DLD1 (cell line): Measurements from ENCODE around the gene FBXL14.

ENCODE experiments used
- in situ Hi-C: cut with HindIII; loops from 2 replicates; pipeline ENCODE4 v1.10.0; 2017; ENCODE audit warnings: low sequenced_read_pairs

FBXL14 gene, protein sequence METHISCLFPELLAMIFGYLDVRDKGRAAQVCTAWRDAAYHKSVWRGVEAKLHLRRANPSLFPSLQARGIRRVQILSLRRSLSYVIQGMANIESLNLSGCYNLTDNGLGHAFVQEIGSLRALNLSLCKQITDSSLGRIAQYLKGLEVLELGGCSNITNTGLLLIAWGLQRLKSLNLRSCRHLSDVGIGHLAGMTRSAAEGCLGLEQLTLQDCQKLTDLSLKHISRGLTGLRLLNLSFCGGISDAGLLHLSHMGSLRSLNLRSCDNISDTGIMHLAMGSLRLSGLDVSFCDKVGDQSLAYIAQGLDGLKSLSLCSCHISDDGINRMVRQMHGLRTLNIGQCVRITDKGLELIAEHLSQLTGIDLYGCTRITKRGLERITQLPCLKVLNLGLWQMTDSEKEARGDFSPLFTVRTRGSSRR

GRCh38 chr12:1594261-1595025 lies at the start of gene FBXL14:
Gene FBXL14, minus strand, starts transcription at chr12:1594581. Its CDS starts 515 bp downstream, at chr12:1594066.
- in situ Hi-C loops = no loop called here

- in situ Hi-C loops = no loop called here
These were observed 49.6 kb upstream of the FBXL14 start for GRCh38 chr12:1643905-1644533.

- in situ Hi-C loops = no loop called here
These were observed 48.7 kb upstream of the FBXL14 start for GRCh38 chr12:1643043-1643442.

- in situ Hi-C loops = no loop called here
These were observed 48.1 kb upstream of the FBXL14 start for GRCh38 chr12:1642513-1642912.

DNA sequence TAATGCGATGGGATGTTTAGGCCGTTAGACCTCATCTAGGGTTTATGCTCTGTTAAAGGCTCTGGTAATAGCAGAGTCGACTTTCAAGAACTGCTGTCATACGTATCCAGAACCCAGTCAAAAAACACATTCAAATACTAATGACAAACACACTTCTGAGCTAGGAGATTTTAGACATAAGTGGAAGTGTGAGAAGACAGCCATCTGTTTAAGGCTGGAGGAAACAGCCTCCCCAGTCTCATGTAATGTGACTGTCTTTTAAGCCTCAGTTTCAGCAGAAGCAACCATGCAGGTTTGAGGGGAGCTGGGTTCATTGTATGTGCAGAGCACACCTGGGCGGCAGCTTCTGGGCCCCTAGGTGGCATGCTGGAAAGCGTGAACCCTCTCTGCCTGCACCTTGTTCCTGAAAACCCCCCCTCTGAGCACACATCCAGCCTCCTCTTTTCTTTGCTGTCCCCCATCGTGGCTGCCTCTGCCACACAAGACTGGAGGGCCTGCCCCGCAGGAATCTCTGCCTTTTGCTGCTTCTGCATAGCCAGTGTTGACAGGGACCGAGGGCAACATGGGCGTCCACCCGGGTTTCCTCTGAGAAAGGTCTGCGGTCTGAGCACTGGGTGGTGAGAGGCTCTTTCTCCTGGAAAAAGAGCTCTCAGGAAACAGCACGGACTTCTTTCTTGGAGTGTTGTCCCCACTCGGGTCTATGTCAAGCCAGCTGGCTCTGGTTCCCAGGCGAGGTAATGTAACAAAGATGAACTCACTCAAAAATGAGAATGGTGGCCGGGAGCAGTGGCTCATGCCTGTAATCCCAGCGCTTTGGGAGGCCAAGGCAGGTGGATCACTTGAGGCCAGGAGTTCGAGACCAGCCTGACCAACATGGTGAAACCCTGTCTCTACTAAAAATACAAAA lies 46.2 kb upstream of the FBXL14 start:
- in situ Hi-C loops = no loop called here

DNA sequence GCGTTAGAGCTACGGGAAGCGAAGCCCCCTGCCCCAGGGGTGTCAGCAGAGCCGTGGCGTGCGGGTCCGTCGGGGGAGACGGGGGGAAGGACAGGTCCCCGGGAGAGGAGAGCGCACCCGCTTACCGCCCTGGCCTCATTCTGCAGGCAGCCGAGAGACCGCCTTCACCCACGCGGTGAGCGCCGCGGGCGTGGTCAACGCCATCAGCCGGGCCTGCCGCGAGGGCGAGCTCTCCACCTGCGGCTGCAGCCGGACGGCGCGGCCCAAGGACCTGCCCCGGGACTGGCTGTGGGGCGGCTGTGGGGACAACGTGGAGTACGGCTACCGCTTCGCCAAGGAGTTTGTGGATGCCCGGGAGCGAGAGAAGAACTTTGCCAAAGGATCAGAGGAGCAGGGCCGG lies 45.2 kb upstream of the FBXL14 start:
- in situ Hi-C loops = no loop called here

DNA sequence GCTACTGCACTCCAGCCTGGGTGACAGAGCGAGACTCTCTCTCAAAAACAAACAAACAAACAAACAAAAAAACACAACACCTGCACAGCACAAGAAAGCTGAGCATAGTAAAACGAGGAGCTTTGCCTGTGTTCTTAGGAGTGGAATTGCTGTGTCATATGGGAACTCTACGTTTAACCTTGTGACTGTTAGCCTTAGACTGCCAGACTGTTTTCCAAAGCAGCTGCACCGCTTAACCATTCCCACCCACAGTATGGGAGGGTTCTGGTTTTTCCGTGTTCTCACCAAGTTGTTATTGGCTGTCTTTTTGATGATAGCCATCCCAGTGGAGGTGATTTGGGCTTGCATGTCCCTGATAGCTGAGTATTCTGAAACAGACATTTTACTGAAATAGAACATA lies 43.8 kb upstream of the FBXL14 start:
- in situ Hi-C loops = no loop called here

- in situ Hi-C loops = no loop called here
These were observed 41.1 kb upstream of the FBXL14 start for GRCh38 chr12:1635301-1636095.

GRCh38 chr12:1634590-1635191 lies 40.3 kb upstream of the FBXL14 start:
- in situ Hi-C loops = no loop called here

DNA sequence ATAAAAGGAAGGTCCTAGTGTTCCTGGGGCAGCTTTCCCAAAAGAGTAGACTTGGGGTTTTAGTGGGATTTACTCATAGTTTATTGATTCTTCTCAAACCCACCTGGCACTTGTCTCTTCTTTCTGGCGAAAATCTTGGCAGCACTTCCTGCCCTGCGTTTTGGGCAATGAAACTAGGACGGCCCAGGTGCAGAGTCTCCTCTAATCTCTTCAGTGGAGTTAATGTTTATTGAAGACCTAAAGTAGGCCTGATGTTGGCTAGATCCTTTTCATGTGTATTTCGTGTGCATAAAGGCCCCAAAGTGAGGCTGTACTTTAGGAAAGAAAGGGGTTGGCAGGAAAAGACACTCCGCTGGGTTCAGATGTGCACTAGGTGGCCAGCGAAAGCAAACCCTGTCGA lies 39.8 kb upstream of the FBXL14 start:
- in situ Hi-C loops = no loop called here

GRCh38 chr12:1633459-1633858 lies 39.1 kb upstream of the FBXL14 start:
- in situ Hi-C loops = no loop called here

DNA sequence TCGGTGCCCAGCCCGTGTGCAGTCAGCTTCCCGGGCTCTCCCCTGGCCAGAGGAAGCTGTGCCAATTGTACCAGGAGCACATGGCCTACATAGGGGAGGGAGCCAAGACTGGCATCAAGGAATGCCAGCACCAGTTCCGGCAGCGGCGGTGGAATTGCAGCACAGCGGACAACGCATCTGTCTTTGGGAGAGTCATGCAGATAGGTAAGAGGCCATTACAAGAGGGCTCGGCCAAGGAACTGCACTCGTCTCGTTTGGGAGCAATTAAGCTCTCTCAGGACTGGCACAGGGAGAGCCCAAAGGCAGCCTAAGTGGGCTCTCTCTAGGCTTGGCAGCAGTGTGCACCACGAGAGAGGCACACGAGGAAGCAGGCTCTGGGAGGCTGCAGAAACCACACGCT lies 38.3 kb upstream of the FBXL14 start:
- in situ Hi-C loops = no loop called here

DNA sequence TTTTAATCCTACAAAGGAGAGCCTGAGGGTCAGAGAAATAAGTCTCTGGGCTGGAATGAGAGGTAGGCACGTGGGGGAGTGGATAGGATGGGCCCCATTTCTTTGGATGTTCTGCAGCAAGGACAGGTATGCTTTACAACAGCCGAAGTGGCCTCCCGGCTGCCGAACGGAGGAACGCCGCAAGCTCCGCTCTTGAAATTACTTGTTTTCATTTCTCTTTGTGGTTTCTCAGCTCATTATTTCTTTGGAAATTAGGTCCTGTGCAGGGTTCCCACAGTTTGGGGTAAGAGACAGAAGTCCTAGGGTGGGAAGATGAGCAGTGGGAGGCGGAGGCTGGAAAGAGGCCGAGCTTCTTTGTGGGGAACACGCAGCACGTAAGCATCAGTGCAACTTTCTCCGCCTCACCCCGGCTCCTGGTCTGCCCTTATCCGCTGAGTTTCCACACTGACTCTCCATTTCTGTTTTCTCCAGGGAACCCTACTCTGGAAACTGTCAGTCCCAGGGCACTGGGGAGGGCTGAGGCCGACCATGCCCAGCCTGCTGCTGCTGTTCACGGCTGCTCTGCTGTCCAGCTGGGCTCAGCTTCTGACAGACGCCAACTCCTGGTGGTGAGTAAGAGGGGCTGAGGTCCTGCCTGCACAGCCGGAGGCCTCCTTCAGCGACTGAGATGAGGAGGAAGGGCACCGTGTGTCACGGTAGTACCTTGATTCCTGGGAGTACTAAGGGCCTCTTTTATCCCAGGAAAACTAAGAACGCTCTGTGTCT lies 36.6 kb upstream of the FBXL14 start:
- in situ Hi-C loops = no loop called here

DNA sequence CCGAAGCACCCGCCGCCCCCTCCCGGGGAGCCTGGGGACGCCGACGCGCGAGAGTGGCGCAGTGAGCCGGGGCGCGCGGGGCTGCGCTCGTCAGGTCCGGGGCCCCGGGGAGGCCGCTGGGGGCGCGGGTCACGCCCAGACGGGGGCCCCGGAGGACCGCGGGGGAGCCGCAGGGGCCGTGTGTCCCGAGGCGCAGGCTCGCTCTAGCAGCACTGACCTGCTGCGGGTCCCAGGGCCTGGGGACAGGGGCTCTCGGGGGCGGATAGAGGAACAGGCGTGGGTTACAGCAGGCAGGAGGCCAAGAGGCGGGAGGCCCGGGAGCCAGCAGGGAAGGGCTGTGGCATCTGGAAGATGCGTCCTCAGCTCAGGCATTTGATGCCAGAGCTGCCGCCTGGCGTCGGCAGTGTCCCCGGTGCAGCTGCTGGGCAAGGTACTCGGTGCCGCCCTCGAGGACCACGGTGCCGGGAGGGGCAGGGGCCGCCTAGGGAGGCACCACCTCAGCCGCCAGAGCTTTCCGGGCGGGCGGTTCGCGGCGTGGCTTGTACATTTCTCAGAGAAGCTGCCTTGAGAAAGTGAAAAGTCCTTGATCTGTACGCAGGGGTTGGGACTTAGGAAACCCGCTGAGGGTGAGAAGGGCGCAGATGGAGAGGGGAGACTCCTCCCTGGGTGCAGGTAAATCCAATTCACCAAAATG lies 35.9 kb upstream of the FBXL14 start:
- in situ Hi-C loops = no loop called here

- in situ Hi-C loops = no loop called here
These were observed 35.2 kb upstream of the FBXL14 start for GRCh38 chr12:1629338-1630132.

DNA sequence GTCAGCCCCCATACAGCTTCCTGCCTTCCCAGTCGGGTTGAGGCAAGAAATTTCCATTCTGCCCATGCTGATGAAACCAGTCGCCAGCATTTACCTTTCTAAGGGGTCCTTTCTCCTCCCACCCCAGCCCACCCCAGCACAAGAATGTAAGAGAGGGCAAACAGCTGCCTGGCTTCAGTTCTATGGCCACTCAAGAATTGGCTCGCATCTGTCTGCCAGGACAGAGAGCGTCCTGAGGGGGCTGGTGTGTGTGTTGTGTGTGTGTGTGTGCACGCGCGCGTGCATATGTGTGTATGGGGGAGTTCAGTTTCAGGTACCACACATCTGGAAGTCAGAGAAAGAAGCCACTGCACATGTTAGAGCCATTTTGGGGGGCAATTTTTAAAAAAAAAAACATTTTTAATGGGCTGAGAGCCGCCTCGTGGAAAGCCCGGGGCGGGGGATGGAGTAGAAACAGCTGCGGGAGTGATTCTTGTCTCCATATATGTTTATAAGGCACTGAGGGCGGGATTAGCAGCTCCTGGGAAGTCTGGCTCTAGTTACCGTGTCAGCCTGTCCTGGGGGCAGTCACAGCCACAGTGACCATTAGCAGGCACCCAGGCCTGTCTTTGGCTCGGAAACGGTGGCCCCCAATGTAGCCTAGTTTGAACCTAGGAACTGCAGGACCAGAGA lies 34.4 kb upstream of the FBXL14 start, which contains the start of gene WNT5B:
TSS of gene WNT5B (plus strand) at position 566 of the 672 bp plus-strand sequence. CDS start 2,124 bp downstream, outside the sequence.
- in situ Hi-C loops = no loop called here

DNA sequence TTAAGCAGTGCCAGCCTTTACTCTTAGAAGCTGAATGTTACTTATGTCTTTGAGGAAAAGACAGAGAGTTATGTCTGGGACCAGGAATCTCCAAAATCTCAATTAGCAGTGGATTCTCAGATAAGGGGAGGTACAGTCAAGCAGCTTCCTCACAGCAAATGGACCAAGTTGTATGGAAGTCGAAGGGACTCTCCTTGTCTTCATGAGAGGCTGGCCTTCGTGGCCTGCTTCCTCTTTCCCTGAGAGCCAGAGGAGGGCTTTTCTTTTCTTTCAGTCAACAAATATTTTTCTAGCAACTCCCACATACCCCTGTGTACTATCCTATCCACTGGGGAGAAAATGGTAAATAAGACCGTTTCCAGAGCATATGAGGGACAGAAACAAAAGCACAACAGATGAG lies 28.0 kb upstream of the FBXL14 start:
- in situ Hi-C loops = no loop called here
